Prostate gland (tissue), 2 donors: Measurements from ENCODE around the gene LNX1. TPM values are rescaled to one million over a fixed set of nuclear protein-coding genes. Genes with fewer than 3 reads are reported as not detected.

Experiments
- DNase-seq: peaks from one replicate; pipeline ENCODE4 v3.0.0-alpha.2; 2019; ENCODE audit warnings: low spot score
- H3K27ac ChIP-seq, 2 donors: fragments of 200-600 bp; sonication (generic); 2 replicates each; pipeline ENCODE4 v1.5.1; 2017 to 2019
- H3K27me3 ChIP-seq: fragments of 200-600 bp; sonication (generic); replicated peaks from 2 replicates; pipeline ENCODE4 v1.5.1; 2019; ENCODE audit not compliant: insufficient read depth
- H3K36me3 ChIP-seq, 2 donors: fragments of 200-600 bp; sonication (generic); 1 replicate in 1 of 2; 2 replicates in 1 of 2; pipeline versions ENCODE4 v1.5.1 to v1.8.1; 2017 to 2019
- H3K4me1 ChIP-seq: fragments of 200-600 bp; sonication (generic); replicated peaks from 2 replicates; pipeline ENCODE4 v1.5.1; 2019
- H3K4me3 ChIP-seq, 2 donors: fragments of 200-600 bp; sonication (generic); 2 replicates each; pipeline ENCODE4 v1.5.1; 2017 to 2019
- H3K9me3 ChIP-seq: fragments of 200-600 bp; sonication (generic); 2 replicates; pipeline ENCODE4 v1.5.1; 2017
- POLR2A ChIP-seq: fragments of 450-650 bp; IDR thresholded peaks from one replicate; pipeline ENCODE4 v1.6.1; 2016; ENCODE audit warnings: antibody characterized with exemption, mild to moderate bottlenecking
- POLR2AphosphoS5 ChIP-seq: sonication (generic); formaldehyde crosslinking; IDR thresholded peaks from one replicate; pipeline ENCODE4 v1.6.1; 2017; ENCODE audit warnings: antibody characterized with exemption
- WGBS: methylation state at CpG from one replicate; pipeline ENCODE4 v1.1.5; 2018; 5-methylcytosine and 5-hydroxymethylcytosine counted together
- intact Hi-C: fragments of 100-400 bp; cut with DNase I; formaldehyde crosslinking; loops from one replicate; pipeline ENCODE4 v1.14.2; 2022
- total RNA-seq, 2 donors: library from RNA; depleted of rRNA; stranded (reverse); fragments of >200 nt; gene quantifications; one replicate each; pipeline ENCODE4 v1.1.0, GENCODE V29; 2016
- TF ChIP-seq, protein P1 (sequence below), 4 experiments: fragments of 200-600 bp in 2 of 4; fragments of 450-650 bp in 2 of 4; sonication (generic) in 2 of 4; IDR thresholded peaks; 1 replicate in 3 of 4; 2 replicates in 1 of 4; pipeline ENCODE4 v1.5.1; 2016 to 2019; ENCODE audit warnings: antibody characterized with exemption in 4 of 4, mild to moderate bottlenecking in 2 of 4, moderate library complexity in 2 of 4

The LNX1 gene
- total RNA-seq, 2 donors from 2014 or later: 13.1 to 13.2 TPM

DNA sequence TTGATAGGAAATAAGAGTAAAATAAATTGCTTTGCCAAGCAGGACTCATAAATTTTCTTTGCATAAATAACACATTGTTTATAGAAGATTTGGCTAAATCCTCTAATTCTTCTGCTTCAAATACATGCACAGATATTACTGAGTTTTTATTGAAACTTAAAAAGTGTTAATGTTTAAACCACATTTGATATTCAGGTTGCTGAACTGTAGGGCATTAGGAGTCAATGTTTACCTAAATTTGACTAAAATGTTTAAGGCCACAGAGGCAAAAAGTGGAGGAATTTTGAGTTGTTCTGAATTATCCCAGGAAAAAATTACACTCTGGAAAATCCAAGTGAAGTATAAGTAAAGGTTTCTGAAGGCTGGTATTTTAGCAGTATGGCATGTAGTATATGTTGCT is 135.1 kb downstream of the LNX1 start:
- H3K27me3 ChIP-seq: no peaks in the 10 kb centered on the region
- no peaks in the 10 kb centered on the region for H3K4me1 ChIP-seq
- DNase-seq: no peak
- H3K9me3 ChIP-seq: no peaks in the 10 kb centered on the region
- intact Hi-C loops: no loop called here
- no peaks in the 10 kb centered on the region for H3K36me3 ChIP-seq
- H3K4me3 ChIP-seq: no peak overlapping the region
- H3K27ac ChIP-seq: no peak overlapping the region
- TF ChIP-seq POLR2A (no peak), POLR2AphosphoS5 (no peak)
- TF ChIP-seq, protein P1, sequence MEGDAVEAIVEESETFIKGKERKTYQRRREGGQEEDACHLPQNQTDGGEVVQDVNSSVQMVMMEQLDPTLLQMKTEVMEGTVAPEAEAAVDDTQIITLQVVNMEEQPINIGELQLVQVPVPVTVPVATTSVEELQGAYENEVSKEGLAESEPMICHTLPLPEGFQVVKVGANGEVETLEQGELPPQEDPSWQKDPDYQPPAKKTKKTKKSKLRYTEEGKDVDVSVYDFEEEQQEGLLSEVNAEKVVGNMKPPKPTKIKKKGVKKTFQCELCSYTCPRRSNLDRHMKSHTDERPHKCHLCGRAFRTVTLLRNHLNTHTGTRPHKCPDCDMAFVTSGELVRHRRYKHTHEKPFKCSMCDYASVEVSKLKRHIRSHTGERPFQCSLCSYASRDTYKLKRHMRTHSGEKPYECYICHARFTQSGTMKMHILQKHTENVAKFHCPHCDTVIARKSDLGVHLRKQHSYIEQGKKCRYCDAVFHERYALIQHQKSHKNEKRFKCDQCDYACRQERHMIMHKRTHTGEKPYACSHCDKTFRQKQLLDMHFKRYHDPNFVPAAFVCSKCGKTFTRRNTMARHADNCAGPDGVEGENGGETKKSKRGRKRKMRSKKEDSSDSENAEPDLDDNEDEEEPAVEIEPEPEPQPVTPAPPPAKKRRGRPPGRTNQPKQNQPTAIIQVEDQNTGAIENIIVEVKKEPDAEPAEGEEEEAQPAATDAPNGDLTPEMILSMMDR (IDR thresholded peaks at IDR 0.05): no peak

- Histone ChIP-seq H3K4me3 (no peak overlapping the region), H3K27me3 (no peaks in the 10 kb centered on the region), H3K9me3 (no peaks in the 10 kb centered on the region), H3K36me3 (no peaks in the 10 kb centered on the region), H3K4me1 (no peaks in the 10 kb centered on the region), H3K27ac (no peak overlapping the region)
- intact Hi-C loops: no loop called here
- peak; percentile 5 for DNase-seq
- WGBS: 41% methylated on average over 3 of the region's 3 CpGs
- no peak for TF ChIP-seq POLR2A
- TF ChIP-seq POLR2AphosphoS5: peak; percentile 56
Measured at GRCh38 chr4:53455766-53456165, 135.5 kb downstream of the LNX1 start.

GRCh38 chr4:53453385-53453784 is 137.9 kb downstream of the LNX1 start:
- DNase-seq: no peak
- Histone ChIP-seq H3K27ac (no peak overlapping the region), H3K36me3 (no peaks in the 10 kb centered on the region), H3K27me3 (no peaks in the 10 kb centered on the region), H3K9me3 (no peaks in the 10 kb centered on the region), H3K4me3 (no peak overlapping the region), H3K4me1 (no peaks in the 10 kb centered on the region)
- intact Hi-C loops: no loop called here
- WGBS: 88% methylated on average over 2 of the region's 2 CpGs
- TF ChIP-seq POLR2A: no peak
- TF ChIP-seq, protein P1 (IDR thresholded peaks at IDR 0.05): no peak
- no peak for TF ChIP-seq POLR2AphosphoS5

DNA sequence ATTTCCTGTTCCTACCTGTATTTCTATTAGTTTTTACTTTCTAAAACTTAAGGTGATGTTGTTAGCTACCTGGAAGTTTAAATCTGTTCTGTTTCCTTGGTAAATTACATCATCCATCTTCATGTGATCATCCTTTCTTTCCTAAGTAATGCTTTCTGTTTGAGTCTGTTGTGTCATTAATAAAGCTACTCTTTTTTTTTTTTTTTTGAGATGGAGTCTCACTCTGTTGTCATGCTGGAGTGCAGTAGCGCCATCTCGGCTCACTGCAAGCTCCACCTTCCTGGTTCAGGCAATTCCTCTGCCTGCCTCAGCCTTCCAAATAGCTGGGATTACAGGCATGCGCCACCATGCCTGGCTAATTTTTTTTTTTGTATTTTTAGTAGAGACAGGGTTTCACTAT is 140.5 kb downstream of the LNX1 start:
- H3K4me1 ChIP-seq: no peaks in the 10 kb centered on the region
- no peaks in the 10 kb centered on the region for H3K9me3 ChIP-seq
- TF ChIP-seq POLR2AphosphoS5 (no peak), POLR2A (no peak)
- TF ChIP-seq, protein P1 (IDR thresholded peaks at IDR 0.05): no peak
- H3K27me3 ChIP-seq: no peaks in the 10 kb centered on the region
- no peak overlapping the region for H3K27ac ChIP-seq
- no peak for DNase-seq
- H3K36me3 ChIP-seq: no peaks in the 10 kb centered on the region
- WGBS: 84% methylated on average over 3 of the region's 3 CpGs
- intact Hi-C loops: no loop called here
- H3K4me3 ChIP-seq: no peak overlapping the region

GRCh38 chr4:53444954-53445353 is 146.3 kb downstream of the LNX1 start:
- no peaks in the 10 kb centered on the region for H3K9me3 ChIP-seq
- 95% methylated on average over 2 of the region's 2 CpGs for WGBS
- no peak for DNase-seq
- no peaks in the 10 kb centered on the region for H3K4me1 ChIP-seq
- intact Hi-C loops: no loop called here
- H3K27me3 ChIP-seq: no peaks in the 10 kb centered on the region
- H3K27ac ChIP-seq: no peak overlapping the region
- H3K4me3 ChIP-seq: no peak overlapping the region
- no peak for TF ChIP-seq POLR2A
- TF ChIP-seq POLR2AphosphoS5: no peak
- TF ChIP-seq, protein P1 (IDR thresholded peaks at IDR 0.05): no peak
- no peaks in the 10 kb centered on the region for H3K36me3 ChIP-seq
